Measurements from ENCODE around the gene SHC3.
A peak's percentile ranks its signal among the peaks of the same experiment; 100 is the strongest.

SHC3 gene

GRCh38 chr9:89078860-89079259, 99.8 kb downstream of the SHC3 start:
- no peak for DNase-seq (ENCODE audit: extremely low spot score)
- CTCF ChIA-PET: interaction anchor here (0.8 to 2.1 kb wide), 2 partner anchors 12 to 18 kb away, joined by 3 to 4 read pairs; no protein-coding TSS in a partner anchor
- POLR2A ChIA-PET: no interaction called here

GRCh38 chr9:89078421-89078820, 100.2 kb downstream of the SHC3 start:
- TF ChIP-seq CTCF (IDR thresholded peaks at IDR 0.05; ENCODE audit: control extremely low read depth, extremely low read depth, low read depth, missing control alignments): no peak
- CTCF ChIA-PET: interaction anchor here (0.8 to 2.1 kb wide), 2 partner anchors 12 to 19 kb away, joined by 3 to 4 read pairs; no protein-coding TSS in a partner anchor
- DNase-seq (ENCODE audit: extremely low spot score): no peak
- POLR2A ChIA-PET: no interaction called here

More at GRCh38 chr9:89078860-89079259, 99.8 kb downstream of the SHC3 start:
- TF ChIP-seq CTCF (IDR thresholded peaks at IDR 0.05; ENCODE audit: control extremely low read depth, extremely low read depth, low read depth, missing control alignments): no peak

GRCh38 chr9:89077519-89077918, 101.1 kb downstream of the SHC3 start:
- ChIA-PET CTCF (interaction anchor here (2.1 kb wide), 1 partner anchor 11 kb away, joined by 4 read pairs; no protein-coding TSS in a partner anchor), POLR2A (no interaction called here)
- TF ChIP-seq CTCF (IDR thresholded peaks at IDR 0.05; ENCODE audit: control extremely low read depth, extremely low read depth, low read depth, missing control alignments): no peak
- DNase-seq (ENCODE audit: extremely low spot score): peak; percentile 51

- ChIA-PET POLR2A (no interaction called here), CTCF (interaction anchor here (1.0 kb wide), 1 partner anchor 9 kb away, joined by 3 read pairs; no protein-coding TSS in a partner anchor)
- no peak for TF ChIP-seq CTCF (IDR thresholded peaks at IDR 0.05; ENCODE audit: control extremely low read depth, extremely low read depth, low read depth, missing control alignments)
- DNase-seq (ENCODE audit: extremely low spot score): no peak
Measured at GRCh38 chr9:89073397-89073796, 105.2 kb downstream of the SHC3 start.

GRCh38 chr9:89071591-89071990, 107.0 kb downstream of the SHC3 start:
- DNase-seq (ENCODE audit: extremely low spot score): no peak
- POLR2A ChIA-PET: no interaction called here
- CTCF ChIA-PET: no interaction called here
- no peak for TF ChIP-seq CTCF (IDR thresholded peaks at IDR 0.05; ENCODE audit: control extremely low read depth, extremely low read depth, low read depth, missing control alignments)

GRCh38 chr9:89066835-89067234, 111.8 kb downstream of the SHC3 start:
- CTCF ChIA-PET: interaction anchor here (1.4 kb wide), 1 partner anchor 11 kb away, joined by 4 read pairs; no protein-coding TSS in a partner anchor
- POLR2A ChIA-PET: no interaction called here
- no peak for TF ChIP-seq CTCF (IDR thresholded peaks at IDR 0.05; ENCODE audit: control extremely low read depth, extremely low read depth, low read depth, missing control alignments)
- DNase-seq (ENCODE audit: extremely low spot score): no peak
